GM19240 (cell line): ENCODE measurements around the gene TRIB2.

Source experiments
- DNase-seq: peaks from one replicate; pipeline ENCODE4 v3.0.0; 2011; ENCODE audit warnings: low spot score; ENCODE audit not compliant: insufficient read length

The TRIB2 gene

DNA sequence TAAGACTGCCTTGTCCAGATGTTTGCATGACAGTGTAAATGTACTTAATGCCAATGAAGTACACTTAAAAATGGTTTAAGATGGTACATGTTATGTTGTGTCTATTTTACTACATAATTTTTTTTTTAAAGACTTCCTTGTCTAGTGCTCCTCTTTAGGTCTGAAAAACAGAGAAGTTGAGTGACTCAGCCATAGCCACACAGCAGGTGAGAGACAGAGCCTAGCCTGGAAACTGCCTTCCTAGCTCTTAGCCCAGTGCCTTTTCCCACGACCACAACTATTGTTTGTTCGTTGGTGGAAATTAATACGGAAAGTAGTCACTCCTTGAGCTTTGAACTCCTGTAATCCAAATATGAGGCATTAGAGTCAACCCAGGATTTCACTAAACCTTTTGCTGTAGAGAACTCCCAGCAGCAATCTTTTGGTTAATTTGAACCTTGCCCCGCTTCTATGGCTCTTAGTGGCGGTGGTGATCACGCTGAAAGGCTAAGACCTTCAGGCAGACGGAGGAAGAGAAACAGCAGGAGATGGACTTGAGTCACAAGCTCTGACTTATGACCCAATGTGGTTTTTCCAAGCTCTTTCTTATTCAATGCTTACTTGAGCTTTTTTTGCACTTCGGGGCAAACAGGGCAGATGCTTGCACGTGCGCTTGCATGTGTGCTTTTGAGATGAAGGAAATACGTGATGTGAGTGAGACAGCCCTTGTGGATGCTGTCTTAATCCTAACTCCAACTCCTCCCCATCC is 21.2 kb downstream of the TRIB2 start:
- no peak for DNase-seq

DNA sequence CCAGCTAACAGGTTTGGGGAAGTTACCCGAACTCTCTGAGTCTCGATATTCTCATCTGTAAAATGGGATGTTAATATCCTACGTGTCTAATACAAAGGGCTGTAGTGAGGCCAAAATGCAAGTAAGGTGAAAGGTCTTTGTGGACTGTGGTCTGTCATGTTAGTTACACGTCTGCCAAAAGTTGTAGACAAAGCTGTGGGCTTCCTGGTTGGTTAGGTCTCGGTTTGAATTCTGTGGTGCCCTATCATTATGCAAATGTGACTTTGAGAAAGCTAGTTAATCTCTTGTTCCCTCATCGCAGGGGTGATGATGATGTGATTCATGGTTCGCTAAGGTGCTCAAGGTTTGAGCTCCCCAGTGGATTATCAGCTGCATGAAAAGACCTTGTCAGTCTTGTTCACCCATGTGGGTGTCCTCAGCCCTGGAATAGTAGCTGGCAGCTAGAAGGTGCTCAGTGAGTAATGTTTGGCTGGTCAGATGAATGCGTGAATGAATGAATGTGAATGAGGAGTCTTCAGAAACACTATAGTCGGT is 23.1 kb downstream of the TRIB2 start:
- DNase-seq, result no peak

DNA sequence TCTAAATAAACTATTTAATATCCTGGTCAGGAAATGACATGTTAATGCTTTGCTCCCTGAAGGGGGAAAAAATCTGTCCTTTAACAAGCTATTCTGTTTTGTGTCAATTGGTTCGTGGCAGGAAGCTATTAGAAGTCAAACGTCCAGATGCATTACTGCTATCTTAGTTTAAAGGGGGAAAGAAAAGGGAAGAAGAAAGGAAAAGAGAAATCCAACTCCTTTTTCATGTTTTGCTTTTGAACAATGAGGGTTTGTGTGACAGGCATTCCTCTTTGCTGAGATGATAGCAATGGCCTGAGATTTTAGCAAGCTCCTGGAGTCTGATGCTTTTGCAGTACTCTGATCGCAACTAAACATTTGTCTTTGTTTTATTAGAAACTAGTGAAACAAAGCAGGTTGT is 24.6 kb downstream of the TRIB2 start:
- DNase-seq, result no peak

DNA sequence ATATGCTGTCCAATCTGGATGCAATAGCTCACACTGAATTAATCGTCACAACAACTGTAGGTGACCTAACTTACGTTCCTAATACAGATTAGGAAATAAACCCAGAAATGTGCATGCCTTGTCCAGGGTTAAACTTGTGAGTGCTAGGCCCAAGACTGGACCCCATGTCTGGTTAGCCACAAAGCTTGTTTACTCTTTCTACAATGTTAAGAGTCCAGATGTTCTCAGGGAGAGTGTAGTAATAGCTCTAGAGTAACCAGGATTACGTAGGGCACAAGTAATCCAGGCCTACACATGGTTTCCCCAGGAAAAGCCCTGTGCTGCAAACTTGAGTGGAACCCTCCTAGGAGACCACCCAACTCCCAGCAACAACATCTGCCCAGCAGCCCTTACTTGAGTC is 26.2 kb downstream of the TRIB2 start:
- DNase-seq, result no peak

DNA sequence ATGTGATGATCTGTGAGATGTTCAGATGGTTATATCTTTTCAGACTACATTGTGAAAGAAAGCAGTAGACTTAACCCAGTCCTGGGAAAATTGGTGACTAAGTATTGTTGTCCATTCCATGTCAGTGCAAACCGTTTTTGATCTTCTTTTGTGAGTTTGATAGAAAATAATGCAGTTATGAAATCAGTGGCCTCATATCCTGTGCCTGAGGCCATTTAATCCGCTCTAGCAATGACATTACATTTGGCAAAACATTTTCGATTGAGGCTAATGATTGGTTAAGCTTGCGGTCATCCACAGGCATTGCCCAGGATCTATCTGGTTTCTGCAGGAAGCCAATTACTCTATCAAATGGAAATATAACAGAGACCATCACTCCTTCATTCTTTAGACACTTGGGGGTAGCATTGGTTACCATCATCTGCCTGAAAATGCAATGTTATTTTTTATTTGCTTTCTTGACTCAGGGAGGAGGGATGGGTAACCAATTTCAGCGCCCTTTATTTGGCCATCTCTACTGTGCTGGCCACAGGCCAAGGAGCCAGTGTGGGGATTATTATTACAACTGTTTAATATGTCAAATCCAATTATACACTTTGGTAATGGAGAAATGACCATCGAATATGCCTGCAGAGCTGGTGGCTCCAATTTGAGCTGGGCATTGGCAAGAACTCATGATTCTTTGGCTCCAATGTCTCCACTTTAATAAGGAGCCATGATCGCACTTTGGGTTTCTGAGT is 33.6 kb downstream of the TRIB2 start:
- DNase-seq, result no peak

DNA sequence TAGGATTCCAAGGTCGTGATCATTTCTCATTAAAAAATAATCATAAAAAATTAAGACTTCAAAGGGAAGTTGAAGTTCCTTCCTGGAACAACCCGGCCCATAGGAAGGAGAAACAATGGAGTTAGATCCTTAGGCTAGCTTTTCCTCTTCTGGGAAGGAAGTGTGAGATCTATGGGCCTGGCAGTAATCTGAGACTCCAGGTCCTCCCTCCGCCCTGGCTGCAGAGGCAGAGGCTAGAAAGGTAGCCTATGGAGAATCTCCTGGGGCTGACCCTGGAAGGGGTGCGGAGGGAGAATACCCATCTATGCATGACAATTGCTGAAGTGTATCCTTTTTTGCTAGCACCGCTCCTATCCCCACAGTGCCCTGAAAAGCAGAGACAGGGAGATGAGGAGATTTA is 37.9 kb downstream of the TRIB2 start:
- DNase-seq, result no peak

DNA sequence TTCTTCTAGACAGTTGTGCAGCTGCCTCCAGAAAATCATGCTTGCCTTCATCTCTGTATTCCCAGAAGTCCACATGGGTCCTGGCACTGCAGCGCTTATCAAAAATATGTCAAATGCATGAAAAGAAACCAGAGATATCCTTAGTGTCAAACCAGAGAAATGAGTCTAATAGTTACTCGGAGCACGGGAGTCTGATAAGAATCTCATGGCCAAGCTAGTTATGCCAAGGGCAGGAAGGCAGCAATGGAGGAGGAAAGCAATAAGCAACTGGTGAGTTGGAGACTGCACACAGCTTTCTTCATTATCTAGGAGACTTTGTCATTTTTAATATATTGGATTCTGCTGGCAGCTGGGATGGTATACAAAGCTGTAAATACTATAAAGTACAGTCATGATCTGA is 38.6 kb downstream of the TRIB2 start:
- DNase-seq, result no peak

DNA sequence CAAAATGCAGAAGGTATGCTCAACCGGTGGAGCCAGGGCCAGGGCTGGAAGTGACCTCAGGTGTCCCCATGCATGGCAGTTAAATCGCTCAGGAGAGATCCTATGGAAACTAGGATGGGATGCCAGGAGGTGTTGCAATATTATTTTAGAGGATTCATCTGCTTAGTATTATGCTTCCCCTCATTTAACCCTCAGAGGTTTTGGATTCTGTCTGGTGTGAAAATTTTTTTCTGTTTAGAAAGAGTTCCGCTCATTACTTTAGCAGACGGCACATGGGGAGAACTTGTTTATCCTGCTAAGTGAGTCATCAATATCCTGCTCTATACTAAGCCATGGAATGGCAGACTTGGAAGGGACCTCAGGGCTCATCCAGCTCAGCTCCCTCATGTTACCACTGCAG is 42.5 kb downstream of the TRIB2 start:
- DNase-seq, result no peak

DNA sequence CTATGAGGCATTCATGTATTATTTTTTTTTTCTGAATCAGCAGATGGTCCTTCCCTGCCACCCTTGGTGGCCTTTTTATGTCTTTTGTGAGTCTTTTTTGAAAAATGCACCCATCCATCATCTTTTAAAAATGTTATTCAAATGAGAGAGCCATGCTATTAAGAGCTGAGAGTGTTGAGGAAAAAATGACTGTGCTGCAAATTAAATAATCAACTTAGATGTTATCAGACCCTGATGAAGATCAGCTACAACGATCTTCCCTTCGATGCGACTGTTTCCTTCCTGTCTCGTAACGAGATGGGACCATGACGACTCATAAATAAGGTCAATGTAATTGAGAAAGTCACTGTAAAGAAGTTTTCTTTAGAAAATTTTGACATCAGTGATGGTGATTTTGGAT is 44.4 kb downstream of the TRIB2 start:
- no peak for DNase-seq

DNA sequence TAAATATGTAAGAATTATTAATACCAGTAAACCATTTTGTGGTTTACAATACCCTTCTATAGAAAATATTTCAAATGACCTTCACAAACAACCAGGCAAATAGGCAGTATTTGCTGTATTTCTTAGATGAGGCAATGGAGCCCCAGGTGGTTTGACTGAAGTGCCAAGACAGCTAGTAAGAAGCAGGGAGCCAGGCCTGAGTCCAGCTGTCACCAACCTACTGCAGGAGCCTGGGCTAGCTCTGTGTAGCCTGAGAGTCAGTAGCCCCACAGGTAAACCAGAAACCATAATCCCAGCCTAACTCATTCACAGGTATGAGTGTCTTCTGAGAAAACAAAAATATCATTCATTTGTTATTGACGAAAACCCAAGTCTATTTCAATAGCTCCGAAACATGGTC is 45.6 kb downstream of the TRIB2 start:
- no peak for DNase-seq

DNA sequence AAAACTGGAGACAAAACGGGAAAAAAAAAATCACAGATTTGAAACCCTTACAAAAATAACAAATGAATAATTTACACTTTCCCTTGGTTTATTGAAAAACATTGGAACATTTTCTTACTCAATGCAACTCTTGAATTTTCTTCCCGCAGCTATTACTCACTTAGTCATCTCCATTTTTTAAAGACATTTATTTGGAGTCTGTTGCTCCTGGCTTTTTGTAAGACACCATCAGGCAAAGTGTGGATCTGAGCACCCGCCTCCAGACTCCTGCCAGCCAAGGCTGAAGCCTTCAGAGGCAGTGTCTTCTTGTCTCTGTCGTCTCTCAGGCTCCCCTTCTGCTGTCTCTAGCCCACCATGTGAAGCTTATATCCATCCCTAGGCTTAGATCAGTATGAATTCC is 46.2 kb downstream of the TRIB2 start:
- DNase-seq, result no peak

DNA sequence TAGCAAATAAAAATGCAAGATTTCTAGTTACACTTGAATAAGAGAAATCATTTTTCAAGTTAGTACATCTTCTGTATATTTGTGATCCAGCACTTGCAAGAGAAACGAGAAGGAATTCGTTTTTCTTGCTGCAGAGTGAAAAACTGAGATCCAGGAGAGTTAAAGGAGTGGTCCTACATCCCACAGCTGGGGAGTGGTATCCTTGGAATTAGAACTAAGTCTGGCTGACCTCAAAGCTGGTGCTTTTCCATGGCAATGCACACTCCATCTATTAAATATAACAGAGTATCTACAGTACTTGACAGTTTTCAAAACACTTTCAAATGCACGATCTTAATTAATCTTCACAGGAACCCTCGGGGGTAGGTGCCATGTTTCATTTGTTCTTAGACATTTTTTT is 46.8 kb downstream of the TRIB2 start:
- no peak for DNase-seq

DNA sequence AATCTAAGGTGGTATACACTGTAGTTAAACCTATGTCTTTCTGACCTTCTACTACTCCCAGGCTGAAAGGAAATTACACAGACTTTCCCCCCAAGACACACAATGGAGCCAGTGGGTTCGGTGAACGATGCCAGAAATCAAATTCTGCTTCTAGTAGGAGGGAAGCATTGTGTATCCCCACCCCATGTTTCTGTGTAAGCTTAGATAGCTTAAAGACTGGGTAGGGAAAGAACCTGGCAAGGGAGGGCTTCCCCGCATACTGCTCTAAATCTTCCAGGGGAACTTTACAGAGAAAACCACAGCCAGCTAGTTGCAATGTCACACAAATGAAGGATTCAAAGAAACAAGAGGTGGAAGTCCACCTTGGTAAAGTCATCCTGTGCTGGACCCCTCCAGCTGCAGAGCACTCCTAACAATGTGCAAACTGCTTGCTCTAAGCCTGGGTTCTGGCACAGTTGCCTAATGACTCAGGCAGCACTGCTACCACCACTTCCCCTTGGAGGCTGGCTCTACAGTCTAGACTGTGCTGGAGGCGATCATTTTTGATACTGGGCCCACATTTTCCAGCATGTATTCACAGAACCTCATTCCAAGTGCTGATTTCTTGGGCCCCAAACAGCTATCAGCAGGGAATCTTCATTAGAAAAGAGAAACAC is 47.5 kb downstream of the TRIB2 start:
- DNase-seq, result no peak

DNA sequence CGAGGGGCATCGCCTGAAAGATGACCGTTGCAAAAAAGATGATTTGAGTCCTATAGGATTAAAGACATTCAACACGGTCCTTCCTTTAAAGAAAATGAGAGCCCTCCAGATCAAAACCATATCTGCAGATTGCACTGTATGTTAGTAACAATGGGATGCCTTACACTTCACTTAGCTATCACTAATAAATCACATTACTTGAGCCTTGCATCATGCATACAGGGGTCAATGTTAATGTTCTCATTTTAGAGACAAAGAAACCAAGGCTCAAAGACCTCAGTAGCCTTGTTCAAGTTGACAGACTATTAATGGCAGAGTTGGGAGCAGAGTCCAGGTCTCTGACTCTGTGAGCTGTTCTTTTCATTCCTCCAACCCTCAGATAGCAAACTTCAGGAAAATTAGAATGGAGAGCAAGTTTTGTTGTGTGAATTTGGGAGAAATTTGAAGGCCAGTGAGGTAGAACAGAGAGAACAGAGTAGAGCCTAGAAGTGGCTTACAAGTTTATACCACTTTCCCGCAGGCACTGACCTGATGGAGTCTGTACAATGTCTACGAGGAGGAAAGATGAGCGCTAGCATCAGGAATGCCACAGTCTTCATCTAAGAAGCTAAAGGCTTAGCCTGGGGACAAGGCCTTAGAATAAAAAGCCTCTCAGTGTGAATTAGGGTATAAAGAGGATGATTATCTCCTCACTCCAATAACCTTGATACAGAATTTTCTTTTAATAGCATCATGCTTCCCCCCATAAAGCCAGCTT is 48.3 kb downstream of the TRIB2 start:
- no peak for DNase-seq

DNA sequence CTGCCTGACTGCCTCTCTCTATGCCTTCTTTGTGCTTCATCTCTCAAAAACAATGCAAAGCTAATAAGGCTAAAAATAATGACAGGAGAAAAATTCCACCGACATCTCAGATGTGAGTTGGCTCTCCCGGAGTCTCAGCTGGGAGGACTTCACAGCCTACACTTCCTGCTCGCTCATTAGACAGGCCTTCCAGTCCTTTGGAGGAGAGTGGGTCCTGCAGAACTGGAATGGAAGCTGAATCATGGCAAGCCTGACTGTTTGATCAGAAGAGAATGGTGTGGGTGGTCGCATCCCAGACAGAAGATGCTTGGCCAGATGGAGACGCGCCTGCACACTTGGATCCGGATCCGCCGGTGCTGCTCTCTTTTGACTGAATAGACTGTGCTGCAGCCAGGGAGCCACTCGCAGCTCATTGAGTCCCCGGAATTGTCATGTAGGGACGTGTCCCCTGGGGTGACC is 49.7 kb downstream of the TRIB2 start:
- no peak for DNase-seq

DNA sequence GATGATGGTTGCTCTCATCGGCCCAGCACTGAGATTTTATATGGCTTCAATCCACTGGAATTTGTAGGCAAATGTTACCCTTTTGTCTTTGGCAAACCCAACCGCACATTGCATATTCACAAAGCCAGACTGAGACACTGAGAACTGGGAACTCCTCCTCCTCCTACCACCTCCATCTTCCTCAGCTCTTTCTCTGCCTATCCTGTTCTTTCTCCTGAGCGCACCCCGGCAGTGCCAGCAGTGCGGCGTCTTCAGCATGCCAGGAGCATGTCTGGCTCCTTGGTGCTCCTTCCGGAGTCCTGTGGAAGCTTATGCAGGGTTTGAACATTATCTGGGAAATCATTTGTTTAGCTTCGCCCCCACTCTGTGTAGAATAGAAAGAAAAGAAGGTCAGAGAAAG is 50.8 kb downstream of the TRIB2 start:
- no peak for DNase-seq

DNA sequence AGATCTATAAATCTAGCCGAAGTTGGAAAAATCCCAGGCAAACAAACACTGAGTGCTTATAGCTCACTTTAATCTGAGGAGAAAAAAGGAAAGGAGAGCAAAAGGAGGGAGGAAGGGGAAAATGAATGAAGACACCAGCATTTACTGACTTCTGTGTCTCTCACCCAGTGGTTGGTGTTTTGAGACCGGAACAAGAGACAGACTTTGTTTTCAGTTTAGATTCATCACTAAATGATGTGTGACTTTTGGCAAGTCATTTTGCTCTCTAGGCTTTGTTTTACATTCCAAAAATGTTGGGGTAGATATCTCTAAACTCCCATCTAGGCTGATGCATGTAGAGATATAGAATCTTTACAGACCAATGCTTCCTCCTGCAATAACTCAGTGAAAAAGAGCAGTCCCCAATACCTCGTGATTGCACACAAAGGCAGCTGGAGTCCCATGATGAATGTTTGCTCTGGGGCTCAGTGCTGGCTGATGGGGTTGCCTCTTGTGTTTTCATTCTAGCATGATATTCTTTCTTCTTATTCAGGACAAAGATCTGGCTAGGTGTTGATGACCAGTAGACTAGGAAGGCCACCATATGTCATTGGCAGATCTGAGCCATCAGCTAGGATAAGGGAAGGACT is 51.4 kb downstream of the TRIB2 start:
- no peak for DNase-seq

DNA sequence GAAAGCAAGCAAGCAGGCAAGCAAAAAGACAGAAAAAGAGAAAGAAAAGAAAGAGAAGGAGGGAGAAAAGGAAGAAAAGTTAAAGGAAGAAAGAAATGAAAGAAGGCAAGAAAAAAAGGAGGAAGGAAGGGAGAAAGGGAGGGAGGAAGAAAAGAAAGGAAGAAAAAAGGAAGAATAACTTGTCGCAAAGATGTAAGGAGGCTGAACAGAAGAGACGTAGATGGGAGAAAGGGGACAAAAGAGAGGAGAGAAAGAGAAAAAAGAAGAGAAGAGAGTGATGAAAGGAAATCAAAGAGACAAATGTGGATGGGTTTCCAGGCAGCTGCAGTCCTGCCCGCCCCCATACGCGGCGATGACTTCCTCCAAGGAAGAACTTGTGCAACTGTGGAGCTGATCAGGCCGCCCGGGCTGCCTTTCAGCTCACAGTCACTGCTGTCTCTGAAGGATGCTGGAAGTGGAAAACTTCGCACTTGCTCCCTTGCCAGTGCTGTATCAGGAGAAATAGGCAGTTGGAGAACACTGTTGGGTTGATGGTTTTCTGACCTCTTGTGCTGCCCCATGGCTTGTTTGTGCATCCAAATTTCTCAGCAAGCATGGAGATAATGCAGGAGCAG is 52.9 kb downstream of the TRIB2 start:
- no peak for DNase-seq

DNA sequence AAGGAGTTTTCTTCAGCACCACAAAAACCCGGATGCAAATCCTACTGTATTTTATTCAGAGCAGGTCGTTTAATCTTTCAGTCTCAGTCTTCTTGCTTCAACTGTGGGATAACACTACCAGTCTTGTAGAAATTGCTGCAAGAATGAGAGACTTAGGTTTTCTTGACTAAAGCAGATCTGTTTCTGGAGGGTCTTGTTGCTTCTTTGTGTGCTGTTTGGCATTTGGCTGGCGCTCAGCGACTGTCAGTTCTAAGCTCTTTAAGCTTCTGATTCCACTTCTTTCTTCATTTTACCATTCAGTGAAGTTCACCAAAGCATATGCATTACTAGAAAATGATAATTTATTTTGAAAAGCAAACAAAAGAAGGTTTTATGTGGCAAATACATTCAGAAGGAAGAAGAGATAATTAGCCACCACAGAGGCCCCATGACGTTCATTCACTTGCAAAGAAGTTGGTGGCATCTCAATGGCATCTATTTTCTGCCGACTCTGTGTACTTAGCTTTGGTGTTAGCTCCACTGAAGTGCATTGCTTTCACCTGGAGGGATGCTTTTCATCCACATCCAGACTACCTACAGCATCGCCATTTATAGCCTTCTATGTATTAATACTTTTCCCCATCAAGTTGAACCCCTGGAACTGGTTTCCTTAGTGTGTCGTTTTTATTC is 53.7 kb downstream of the TRIB2 start:
- DNase-seq, result no peak

DNA sequence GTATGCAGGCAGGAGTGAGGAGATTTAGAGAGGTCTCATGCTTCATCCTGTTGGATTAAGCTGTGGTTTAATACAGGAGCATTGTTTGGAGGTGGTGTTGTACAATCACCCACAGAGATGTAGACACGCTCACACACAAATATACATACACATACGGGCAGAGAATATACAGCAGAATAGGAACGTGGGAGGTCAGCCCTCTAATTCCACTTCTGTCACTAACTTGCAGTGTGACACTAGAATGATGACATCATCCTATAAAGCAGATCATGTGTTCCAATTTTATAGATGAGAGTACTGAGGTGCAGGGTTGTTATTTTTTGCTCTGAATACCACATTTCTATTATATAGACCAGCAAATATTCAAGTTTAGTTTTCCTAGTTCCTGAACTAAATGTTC is 54.4 kb downstream of the TRIB2 start:
- DNase-seq, result no peak
